GM23338 (cell line): ENCODE results near the gene LRMDA. TPM values are rescaled to one million over a fixed set of nuclear protein-coding genes. Genes with fewer than 3 reads are reported as not detected.

Source experiments
- ATAC-seq: fragments of 200-7000 bp; cut with Tn5 transposase; 3 replicates; pipeline ENCODE4 v1.9.1; 2020
- DNase-seq: peaks from one replicate; pipeline ENCODE4 v3.0.0-alpha.2; 2015; ENCODE audit warnings: low spot score
- H2AFZ ChIP-seq: fragments of 200-600 bp; sonication (generic); 2 replicates; pipeline ENCODE4 v1.8.0; 2016; ENCODE audit warnings: antibody characterized with exemption, mild to moderate bottlenecking, moderate library complexity
- H3F3A ChIP-seq: fragments of 200-600 bp; sonication (generic); replicated peaks from 2 replicates; pipeline ENCODE4 v1.8.0; 2017; ENCODE audit warnings: antibody characterized with exemption, mixed run types, low read depth
- H3K27ac ChIP-seq: fragments of 200-600 bp; sonication (generic); 2 replicates; pipeline ENCODE4 v1.6.1; 2016; ENCODE audit warnings: low read depth
- H3K27me3 ChIP-seq: fragments of 200-600 bp; sonication (generic); 2 replicates; pipeline ENCODE4 v1.8.0; 2016; ENCODE audit warnings: mild to moderate bottlenecking, mixed run types, moderate library complexity; ENCODE audit not compliant: insufficient read depth
- H3K36me3 ChIP-seq: fragments of 200-600 bp; sonication (generic); 2 replicates; pipeline ENCODE4 v1.8.0; 2016; ENCODE audit warnings: mild to moderate bottlenecking; ENCODE audit not compliant: insufficient read depth
- H3K4me1 ChIP-seq: fragments of 200-600 bp; sonication (generic); 2 replicates; pipeline ENCODE4 v1.8.0; 2016; ENCODE audit warnings: mild to moderate bottlenecking, moderate library complexity; ENCODE audit not compliant: insufficient read depth
- H3K4me2 ChIP-seq: fragments of 200-600 bp; sonication (generic); 2 replicates; pipeline ENCODE4 v1.7.1; 2017; ENCODE audit warnings: mixed run types
- H3K4me3 ChIP-seq: fragments of 200-600 bp; sonication (generic); 2 replicates; pipeline ENCODE4 v1.6.1; 2016; ENCODE audit warnings: mixed run types
- H3K79me2 ChIP-seq: fragments of 200-600 bp; sonication (generic); replicated peaks from 2 replicates; pipeline ENCODE4 v1.8.0; 2017; ENCODE audit warnings: mild to moderate bottlenecking; ENCODE audit not compliant: insufficient read depth
- H3K9me2 ChIP-seq: fragments of 200-600 bp; sonication (generic); 2 replicates; pipeline ENCODE4 v1.8.0; 2017; ENCODE audit not compliant: insufficient read depth
- H4K20me1 ChIP-seq: fragments of 200-600 bp; sonication (generic); replicated peaks from 2 replicates; pipeline ENCODE4 v1.8.0; 2017; ENCODE audit warnings: mild to moderate bottlenecking; ENCODE audit not compliant: insufficient read depth
- H3K27ac Mint-ChIP-seq: 2 replicates; pipeline ENCODE4 v1.8.0; 2020; ENCODE audit warnings: inconsistent platforms, mild to moderate bottlenecking, moderate library complexity, mixed read lengths
- H3K27me3 Mint-ChIP-seq: 3 replicates; pipeline ENCODE4 v1.8.0; 2022; ENCODE audit warnings: low read depth, mild to moderate bottlenecking, moderate library complexity, mixed read lengths, inconsistent platforms; ENCODE audit not compliant: insufficient read depth, poor library complexity
- H3K36me3 Mint-ChIP-seq: 3 replicates; pipeline ENCODE4 v1.8.0; 2021; ENCODE audit warnings: low read depth, mild to moderate bottlenecking, inconsistent platforms, moderate library complexity, mixed read lengths
- H3K4me1 Mint-ChIP-seq: 3 replicates; pipeline ENCODE4 v1.8.0; 2020; ENCODE audit warnings: mild to moderate bottlenecking, inconsistent platforms, mixed read lengths
- H3K4me3 Mint-ChIP-seq: 3 replicates; pipeline ENCODE4 v1.8.0; 2021; ENCODE audit warnings: moderate library complexity, mild to moderate bottlenecking, inconsistent platforms, mixed read lengths
- H3K9me3 Mint-ChIP-seq: 3 replicates; pipeline ENCODE4 v1.8.0; 2020; ENCODE audit warnings: moderate library complexity, mild to moderate bottlenecking, inconsistent platforms, mixed read lengths
- CREB1 ChIP-seq: fragments of 250-450 bp; sonication (Bioruptor Pico); IDR thresholded peaks from 2 replicates; pipeline ENCODE4 v1.5.0; 2020; ENCODE audit warnings: low read depth, mild to moderate bottlenecking, moderate library complexity
- ETS1 ChIP-seq: IDR thresholded peaks from 2 replicates; pipeline ENCODE4 v1.6.1; 2016; ENCODE audit warnings: antibody characterized with exemption
- EZH2 ChIP-seq: fragments of 200-600 bp; sonication (generic); IDR thresholded peaks from one replicate; pipeline ENCODE4 v1.8.0; 2017; ENCODE audit warnings: antibody characterized with exemption, mild to moderate bottlenecking, low read depth; ENCODE audit not compliant: unreplicated experiment
- EZH2phosphoT487 ChIP-seq: fragments of 200-600 bp; sonication (generic); IDR thresholded peaks from one replicate; pipeline ENCODE4 v1.8.1; 2018; ENCODE audit warnings: antibody characterized with exemption; ENCODE audit not compliant: unreplicated experiment
- JUNB ChIP-seq: IDR thresholded peaks from one replicate; pipeline ENCODE4 v1.6.1; 2016; ENCODE audit warnings: antibody characterized with exemption; ENCODE audit not compliant: unreplicated experiment
- NANOG ChIP-seq: IDR thresholded peaks from 2 replicates; pipeline ENCODE4 v1.6.1; 2016; ENCODE audit warnings: antibody characterized with exemption, borderline replicate concordance
- POLR2AphosphoS5 ChIP-seq: IDR thresholded peaks from 2 replicates; pipeline ENCODE4 v1.6.1; 2016; ENCODE audit warnings: antibody characterized with exemption, low read depth
- REST ChIP-seq: IDR thresholded peaks from one replicate; pipeline ENCODE4 v1.6.1; 2018; ENCODE audit warnings: antibody characterized with exemption; ENCODE audit not compliant: unreplicated experiment
- STAT1 ChIP-seq: IDR thresholded peaks from one replicate; pipeline ENCODE4 v1.6.1; 2016; ENCODE audit warnings: antibody characterized with exemption; ENCODE audit not compliant: unreplicated experiment
- ZNF114 ChIP-seq: fragments of 250-450 bp; sonication (Bioruptor Pico); IDR thresholded peaks from 2 replicates; pipeline ENCODE4 v1.5.0; 2020; ENCODE audit warnings: mild to moderate bottlenecking, moderate library complexity
- ZNF331 ChIP-seq: fragments of 250-450 bp; sonication (Bioruptor Pico); IDR thresholded peaks from 2 replicates; pipeline ENCODE4 v1.5.0; 2020; ENCODE audit warnings: low read depth, mild to moderate bottlenecking, moderate library complexity
- polyA plus RNA-seq: library from polyadenylated mRNA; unstranded; fragments of >200 nt; fragmentation: Nextera tagmentation; extraction: Ambion mirVana; gene quantifications from 2 replicates; pipeline ENCODE4 v1.2.1, GENCODE V29; 2016
- total RNA-seq: library from RNA; depleted of rRNA; stranded (reverse); fragments of >200 nt; shearing (Covaris generic); gene quantifications from 2 replicates; pipeline ENCODE4 v1.2.3, GENCODE V29; 2014

The LRMDA gene
- total and polyA plus RNA-seq, 2 experiments from 2014 or later, result 0.90 to 1.8 TPM

GRCh38 chr10:76328348-76328747 is 896.9 kb downstream of the LRMDA start:
- Mint-ChIP-seq H3K36me3 (no peaks in the 10 kb centered on the region), H3K27ac (no peak overlapping the region), H3K4me1 (peaks cover 8% of the 10 kb centered on the region), H3K27me3 (peaks cover 1% of the 10 kb centered on the region), H3K4me3 (no peak overlapping the region), H3K9me3 (no peaks in the 10 kb centered on the region)
- H2AFZ ChIP-seq, result no peak overlapping the region
- ATAC-seq (no peak), DNase-seq (no peak)
- H3K27ac ChIP-seq, result no peak overlapping the region
- H3K4me2 ChIP-seq, result no peak overlapping the region
- no peaks in the 10 kb centered on the region for H3K79me2 ChIP-seq
- H3K4me3 ChIP-seq, result no peak overlapping the region
- no peaks in the 10 kb centered on the region for H3K36me3 ChIP-seq
- no peaks in the 10 kb centered on the region for H3K27me3 ChIP-seq
- TF ChIP-seq REST (no peak), ZNF331 (CRISPR knock-in tag) (no peak), JUNB (no peak)
- H3K9me2 ChIP-seq, result 0 out of 2 replicates have a peak, but pooled peaks cover 3% of the 10 kb centered on the region
- H3F3A ChIP-seq, result no peaks in the 10 kb centered on the region
- H3K4me1 ChIP-seq, result no peaks in the 10 kb centered on the region; the same call in 1 of the 2 replicates
- no peaks in the 10 kb centered on the region for H4K20me1 ChIP-seq

- no peak overlapping the region for H3K27ac Mint-ChIP-seq
- no peaks in the 10 kb centered on the region; the same call in 1 of the 2 replicates for H3K4me1 ChIP-seq
- no peaks in the 10 kb centered on the region for H3K9me3 Mint-ChIP-seq
- peak overlapping the region; percentile 52; the same call in 1 of the 2 replicates for H2AFZ ChIP-seq
- no peaks in the 10 kb centered on the region for H3K27me3 ChIP-seq
- peaks cover 1% of the 10 kb centered on the region for H3K27me3 Mint-ChIP-seq
- no peaks in the 10 kb centered on the region for H3K36me3 ChIP-seq
- H3K4me2 ChIP-seq, result no peak overlapping the region
- H3K27ac ChIP-seq, result no peak overlapping the region
- no peak for ATAC-seq
- peaks cover 6% of the 10 kb centered on the region; the same call in 1 of the 2 replicates for H3K9me2 ChIP-seq
- H3K36me3 Mint-ChIP-seq, result no peaks in the 10 kb centered on the region
- no peak overlapping the region for H3K4me3 ChIP-seq
- H4K20me1 ChIP-seq, result no peaks in the 10 kb centered on the region
- no peaks in the 10 kb centered on the region for H3F3A ChIP-seq
- no peak overlapping the region for H3K4me3 Mint-ChIP-seq
- peaks cover 11% of the 10 kb centered on the region for H3K4me1 Mint-ChIP-seq
- no peak for DNase-seq
- no peaks in the 10 kb centered on the region for H3K79me2 ChIP-seq
- TF ChIP-seq ETS1 (no peak), POLR2AphosphoS5 (no peak), STAT1 (no peak), EZH2 (no peak), NANOG (no peak), CREB1 (no peak), ZNF114 (no peak), ZNF331 (CRISPR knock-in tag) (no peak), EZH2phosphoT487 (no peak)
Measured at GRCh38 chr10:76329891-76330575, 898.6 kb downstream of the LRMDA start.
